ENCODE measurements around the gene ABHD2. TPM values are rescaled to one million over a fixed set of nuclear protein-coding genes. Genes with fewer than 3 reads are reported as not detected.

ABHD2 gene
- total and polyA plus RNA-seq, 2 donors (not counting 3 experiments of a cell fraction or from before 2014, with no cell fraction given): 14.0 to 62.2 TPM

DNA sequence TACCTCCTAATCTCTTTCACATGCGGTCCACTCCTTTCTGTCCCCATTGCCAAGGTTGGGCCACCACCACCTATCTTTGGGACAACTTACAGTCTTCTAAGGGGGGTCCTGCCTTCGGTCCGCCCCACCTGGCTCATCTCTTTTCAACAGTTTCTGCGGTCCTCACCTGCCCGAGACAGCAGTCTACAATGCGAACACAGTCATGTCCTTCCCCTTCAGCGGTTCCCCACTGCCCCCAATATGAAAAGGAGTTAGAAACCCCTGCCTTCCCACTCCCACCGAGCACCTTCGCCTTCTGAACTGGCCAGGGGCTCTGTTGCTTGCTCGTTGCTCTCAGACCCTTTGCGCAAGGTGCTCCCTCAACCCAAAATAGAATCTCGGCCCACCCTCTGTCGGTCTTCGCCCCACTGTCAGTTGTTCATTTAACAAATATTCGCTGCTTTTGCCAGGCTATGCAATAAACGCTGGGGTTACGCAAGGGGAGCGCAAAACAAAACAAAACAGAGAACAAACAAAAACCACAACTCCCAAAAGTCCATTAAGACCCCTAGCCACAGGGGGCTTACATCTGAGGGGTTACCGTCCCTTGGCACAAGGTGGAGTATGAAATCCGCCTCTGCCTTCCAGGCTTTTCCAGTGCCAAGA lies 154.9 kb downstream of the ABHD2 start:
- CTCF ChIA-PET: interaction anchor here (0.7 to 4.4 kb wide), 8 partner anchors 9 to 152 kb away, joined by 3 to 54 read pairs (median 4); no protein-coding TSS in a partner anchor
- H3K4me3 ChIP-seq (replicated peaks in 1 of 3; ENCODE audit: insufficient read depth in 1 of 3, low read depth in 1 of 3, low read length in 3 of 3): peak overlapping the region; percentile 21 to 92 (median 81)
- H3K27ac ChIP-seq (ENCODE audit: insufficient read depth, low read depth, low read length): no peak overlapping the region
- DNase-seq (ENCODE audit: low read depth, low spot score): no peak
- no peaks in the 10 kb centered on the region for H3K9me1 ChIP-seq (replicated peaks; ENCODE audit: control insufficient read depth, extremely low read depth, insufficient read depth, low read length)
- POLR2A ChIA-PET: no interaction called here
- intact Hi-C loops (cut with micrococcal nuclease) (loop anchor here (1.0 kb wide), 4 partner anchors 11 to 339 kb away; no protein-coding TSS in a partner anchor), dilution Hi-C loops (cut with MboI; ENCODE audit: extremely low pct_ligation_motif_present, low sequenced_read_pairs) (no loop called here)
- peak overlapping the region; percentile 85 for H3K9ac ChIP-seq (replicated peaks; ENCODE audit: extremely low read depth, insufficient read depth, low read length)
- no peaks in the 10 kb centered on the region for H4K20me1 ChIP-seq (replicated peaks; ENCODE audit: control insufficient read depth, extremely low read depth, insufficient read depth, low read length)
- BruUV-seq (replicated peaks): no TSS peak
- TF ChIP-seq FOS (IDR thresholded peaks at IDR 0.05; ENCODE audit: borderline replicate concordance, insufficient read depth, low read length) (no peak), MAX (IDR thresholded peaks at IDR 0.05; ENCODE audit: insufficient read depth, insufficient read length) (no peak), MYC (IDR thresholded peaks at IDR 0.05; ENCODE audit: low read depth, low read length) (no peak)
- TF ChIP-seq, protein P1, sequence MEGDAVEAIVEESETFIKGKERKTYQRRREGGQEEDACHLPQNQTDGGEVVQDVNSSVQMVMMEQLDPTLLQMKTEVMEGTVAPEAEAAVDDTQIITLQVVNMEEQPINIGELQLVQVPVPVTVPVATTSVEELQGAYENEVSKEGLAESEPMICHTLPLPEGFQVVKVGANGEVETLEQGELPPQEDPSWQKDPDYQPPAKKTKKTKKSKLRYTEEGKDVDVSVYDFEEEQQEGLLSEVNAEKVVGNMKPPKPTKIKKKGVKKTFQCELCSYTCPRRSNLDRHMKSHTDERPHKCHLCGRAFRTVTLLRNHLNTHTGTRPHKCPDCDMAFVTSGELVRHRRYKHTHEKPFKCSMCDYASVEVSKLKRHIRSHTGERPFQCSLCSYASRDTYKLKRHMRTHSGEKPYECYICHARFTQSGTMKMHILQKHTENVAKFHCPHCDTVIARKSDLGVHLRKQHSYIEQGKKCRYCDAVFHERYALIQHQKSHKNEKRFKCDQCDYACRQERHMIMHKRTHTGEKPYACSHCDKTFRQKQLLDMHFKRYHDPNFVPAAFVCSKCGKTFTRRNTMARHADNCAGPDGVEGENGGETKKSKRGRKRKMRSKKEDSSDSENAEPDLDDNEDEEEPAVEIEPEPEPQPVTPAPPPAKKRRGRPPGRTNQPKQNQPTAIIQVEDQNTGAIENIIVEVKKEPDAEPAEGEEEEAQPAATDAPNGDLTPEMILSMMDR (IDR thresholded peaks at IDR 0.05; ENCODE audit: extremely low read depth in 1 of 2, insufficient read depth in 1 of 2, low read depth in 1 of 2, low read length in 2 of 2): no peak
- peak overlapping the region; percentile 78 for H3K4me2 ChIP-seq (ENCODE audit: insufficient read depth, low read length)
- peaks cover 5 to 7% of the 10 kb centered on the region in 2 experiments for H3K27me3 ChIP-seq (ENCODE audit: control insufficient read depth in 2 of 2, insufficient read depth in 2 of 2, low read length in 2 of 2)
- H3K79me2 ChIP-seq (ENCODE audit: control insufficient read depth, insufficient read depth, low read length): peaks cover 26% of the 10 kb centered on the region
- peak overlapping the region; percentile 96 for H2AFZ ChIP-seq (ENCODE audit: low read depth, low read length)
- no peaks in the 10 kb centered on the region for H3K9me3 ChIP-seq (replicated peaks; ENCODE audit: control insufficient read depth, insufficient read depth, low read length)
- peaks cover 15% of the 10 kb centered on the region for H3K4me1 ChIP-seq (ENCODE audit: control insufficient read depth, extremely low read depth, insufficient read depth, low read length)
- FAIRE-seq: no peak
- peaks cover 0 to 2% of the 10 kb centered on the region in 2 experiments for H3K36me3 ChIP-seq (ENCODE audit: control insufficient read depth in 2 of 2, extremely low read depth in 1 of 2, insufficient read depth in 2 of 2, low read length in 2 of 2)

Data from endothelial cell of umbilical vein (primary cell).